ENCODE measurements around the gene GRIK4. TPM values are rescaled to one million over a fixed set of nuclear protein-coding genes. Genes with fewer than 3 reads are reported as not detected.

The GRIK4 gene
- total RNA-seq, 1 experiment from 2014 or later: not detected

DNA sequence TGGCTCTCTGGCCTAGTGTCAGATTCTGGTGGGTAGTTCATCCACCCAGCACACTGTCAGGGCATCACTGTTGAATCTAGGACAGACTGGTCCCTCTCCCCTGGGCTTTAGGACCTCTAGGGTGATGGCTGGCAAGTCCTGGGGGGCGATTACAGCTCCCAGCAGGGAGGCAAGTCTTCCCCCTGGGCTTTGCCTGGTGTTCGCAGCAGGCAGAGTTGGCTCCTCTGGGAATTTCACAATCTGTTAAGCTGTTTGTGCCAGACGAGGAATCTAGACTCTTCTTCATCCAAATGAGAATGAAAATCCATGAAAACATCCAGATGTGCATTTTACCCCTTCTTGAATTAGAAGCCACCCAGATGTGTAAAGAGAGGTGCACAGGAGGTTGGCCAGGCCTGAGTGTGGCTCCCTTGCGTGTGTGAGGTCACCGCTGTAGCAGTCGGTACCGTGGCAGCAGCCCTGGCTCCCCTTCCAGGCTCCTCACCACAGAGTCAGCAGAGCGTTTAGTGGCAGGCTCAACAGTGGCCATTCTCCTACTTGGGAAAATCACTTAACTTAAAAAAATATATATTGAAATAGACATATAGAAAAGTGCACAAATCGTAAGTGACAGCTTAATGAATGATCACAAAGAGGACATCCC is 412.4 kb downstream of the GRIK4 start:
- DNase-seq (ENCODE audit: unreplicated experiment): no peak
- H3K4me3 Mint-ChIP-seq (ENCODE audit: unreplicated experiment): no peak overlapping the region
- no TSS peak for BruUV-seq (replicated peaks)
- intact Hi-C loops (cut with micrococcal nuclease): no loop called here
- POLR2A ChIA-PET: no interaction called here
- H3K27me3 Mint-ChIP-seq (ENCODE audit: insufficient read depth, unreplicated experiment): peaks cover 27% of the 10 kb centered on the region
- no peak overlapping the region for H3K27ac Mint-ChIP-seq (ENCODE audit: low read depth, unreplicated experiment)
- H3K4me1 Mint-ChIP-seq (ENCODE audit: insufficient read depth, unreplicated experiment): no peaks in the 10 kb centered on the region
- CTCF ChIA-PET: interaction anchor here (0.6 kb wide), 1 partner anchor 689 kb away, joined by 3 read pairs; no protein-coding TSS in a partner anchor
- TF ChIP-seq, protein P1, sequence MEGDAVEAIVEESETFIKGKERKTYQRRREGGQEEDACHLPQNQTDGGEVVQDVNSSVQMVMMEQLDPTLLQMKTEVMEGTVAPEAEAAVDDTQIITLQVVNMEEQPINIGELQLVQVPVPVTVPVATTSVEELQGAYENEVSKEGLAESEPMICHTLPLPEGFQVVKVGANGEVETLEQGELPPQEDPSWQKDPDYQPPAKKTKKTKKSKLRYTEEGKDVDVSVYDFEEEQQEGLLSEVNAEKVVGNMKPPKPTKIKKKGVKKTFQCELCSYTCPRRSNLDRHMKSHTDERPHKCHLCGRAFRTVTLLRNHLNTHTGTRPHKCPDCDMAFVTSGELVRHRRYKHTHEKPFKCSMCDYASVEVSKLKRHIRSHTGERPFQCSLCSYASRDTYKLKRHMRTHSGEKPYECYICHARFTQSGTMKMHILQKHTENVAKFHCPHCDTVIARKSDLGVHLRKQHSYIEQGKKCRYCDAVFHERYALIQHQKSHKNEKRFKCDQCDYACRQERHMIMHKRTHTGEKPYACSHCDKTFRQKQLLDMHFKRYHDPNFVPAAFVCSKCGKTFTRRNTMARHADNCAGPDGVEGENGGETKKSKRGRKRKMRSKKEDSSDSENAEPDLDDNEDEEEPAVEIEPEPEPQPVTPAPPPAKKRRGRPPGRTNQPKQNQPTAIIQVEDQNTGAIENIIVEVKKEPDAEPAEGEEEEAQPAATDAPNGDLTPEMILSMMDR (IDR thresholded peaks at IDR 0.05; ENCODE audit: unreplicated experiment): no peak
- H3K9me3 Mint-ChIP-seq (ENCODE audit: unreplicated experiment): no peaks in the 10 kb centered on the region
- no peaks in the 10 kb centered on the region for H3K36me3 Mint-ChIP-seq (ENCODE audit: insufficient read depth, unreplicated experiment)

- H3K27me3 Mint-ChIP-seq (ENCODE audit: insufficient read depth, unreplicated experiment): peaks cover 7% of the 10 kb centered on the region
- intact Hi-C loops (cut with micrococcal nuclease): no loop called here
- ChIA-PET CTCF (interaction anchor here (1.1 to 1.4 kb wide), 2 partner anchors 21 to 28 kb away, joined by 3 read pairs; no protein-coding TSS in a partner anchor), POLR2A (no interaction called here)
- no peak overlapping the region for H3K4me3 Mint-ChIP-seq (ENCODE audit: unreplicated experiment)
- no peaks in the 10 kb centered on the region for H3K4me1 Mint-ChIP-seq (ENCODE audit: insufficient read depth, unreplicated experiment)
- H3K9me3 Mint-ChIP-seq (ENCODE audit: unreplicated experiment): no peaks in the 10 kb centered on the region
- H3K36me3 Mint-ChIP-seq (ENCODE audit: insufficient read depth, unreplicated experiment): no peaks in the 10 kb centered on the region
- TF ChIP-seq, protein P1 (IDR thresholded peaks at IDR 0.05; ENCODE audit: unreplicated experiment): no peak
- BruUV-seq (replicated peaks): no TSS peak
- no peak for DNase-seq (ENCODE audit: unreplicated experiment)
- no peak overlapping the region for H3K27ac Mint-ChIP-seq (ENCODE audit: low read depth, unreplicated experiment)
Measured at GRCh38 chr11:120925944-120926343, 414.4 kb downstream of the GRIK4 start.

DNA sequence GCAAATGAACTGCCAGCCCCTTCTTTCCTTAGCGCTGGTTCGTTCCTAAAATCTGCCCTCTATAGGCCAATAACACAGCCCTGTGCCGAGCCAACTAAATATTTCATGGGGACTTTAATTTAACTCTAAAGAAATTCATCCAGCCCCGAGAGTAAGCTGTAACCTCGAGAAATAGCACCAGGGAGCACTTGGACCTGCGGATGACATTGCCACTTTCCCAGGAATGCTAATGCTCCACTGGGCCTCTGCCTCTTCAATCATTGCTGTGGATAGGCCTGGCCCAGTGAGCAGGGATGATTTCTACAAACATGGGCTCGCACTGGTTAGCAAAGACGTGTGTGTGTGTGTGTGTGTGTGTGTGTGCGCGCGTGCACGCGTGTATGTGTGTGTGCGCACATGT is 417.1 kb downstream of the GRIK4 start:
- no TSS peak for BruUV-seq (replicated peaks)
- no peak overlapping the region for H3K4me3 Mint-ChIP-seq (ENCODE audit: unreplicated experiment)
- intact Hi-C loops (cut with micrococcal nuclease): loop anchor here (1.0 kb wide), 1 partner anchor 417 kb away; the partner anchor contains the start of gene GRIK4
- no peaks in the 10 kb centered on the region for H3K4me1 Mint-ChIP-seq (ENCODE audit: insufficient read depth, unreplicated experiment)
- H3K27ac Mint-ChIP-seq (ENCODE audit: low read depth, unreplicated experiment): no peak overlapping the region
- no peaks in the 10 kb centered on the region for H3K36me3 Mint-ChIP-seq (ENCODE audit: insufficient read depth, unreplicated experiment)
- TF ChIP-seq, protein P1 (IDR thresholded peaks at IDR 0.05; ENCODE audit: unreplicated experiment): no peak
- H3K9me3 Mint-ChIP-seq (ENCODE audit: unreplicated experiment): no peaks in the 10 kb centered on the region
- DNase-seq (ENCODE audit: unreplicated experiment): no peak
- CTCF ChIA-PET: interaction anchor here (0.6 to 1.1 kb wide), 5 partner anchors 9 to 126 kb away, joined by 3 to 6 read pairs (median 3); no protein-coding TSS in a partner anchor
- no peaks in the 10 kb centered on the region for H3K27me3 Mint-ChIP-seq (ENCODE audit: insufficient read depth, unreplicated experiment)
- POLR2A ChIA-PET: no interaction called here

GRCh38 chr11:120929090-120929489 is 417.5 kb downstream of the GRIK4 start:
- intact Hi-C loops (cut with micrococcal nuclease): loop anchor here (1.0 kb wide), 1 partner anchor 418 kb away; the partner anchor contains the start of gene GRIK4

More at GRCh38 chr11:120929090-120929489, 417.5 kb downstream of the GRIK4 start:
- CTCF ChIA-PET: interaction anchor here (0.5 to 1.7 kb wide), 17 partner anchors 9 to 400 kb away, joined by 3 to 14 read pairs (median 3); no protein-coding TSS in a partner anchor
- H3K4me3 Mint-ChIP-seq (ENCODE audit: unreplicated experiment): no peak overlapping the region
- H3K27ac Mint-ChIP-seq (ENCODE audit: low read depth, unreplicated experiment): no peak overlapping the region
- H3K36me3 Mint-ChIP-seq (ENCODE audit: insufficient read depth, unreplicated experiment): no peaks in the 10 kb centered on the region
- POLR2A ChIA-PET: no interaction called here
- no peaks in the 10 kb centered on the region for H3K27me3 Mint-ChIP-seq (ENCODE audit: insufficient read depth, unreplicated experiment)
- H3K4me1 Mint-ChIP-seq (ENCODE audit: insufficient read depth, unreplicated experiment): no peaks in the 10 kb centered on the region
- no peak for DNase-seq (ENCODE audit: unreplicated experiment)
- TF ChIP-seq, protein P1 (IDR thresholded peaks at IDR 0.05; ENCODE audit: unreplicated experiment): no peak
- no peaks in the 10 kb centered on the region for H3K9me3 Mint-ChIP-seq (ENCODE audit: unreplicated experiment)
- no TSS peak for BruUV-seq (replicated peaks)

All from MCF 10A (cell line).